OCI-M2 (cell line): ENCODE data around the gene TFB1M.
"Not testable (repeated sequence)": the region's sequence is repeated elsewhere in the genome, so short reads cannot be mapped to it uniquely, and the experiment has no call there.

Experiments used
- DNase-seq: peaks from one replicate; lab custom pipeline; 2025; ENCODE audit not compliant: unreplicated experiment; lab: John Stamatoyannopoulos, UW

TFB1M gene

DNA sequence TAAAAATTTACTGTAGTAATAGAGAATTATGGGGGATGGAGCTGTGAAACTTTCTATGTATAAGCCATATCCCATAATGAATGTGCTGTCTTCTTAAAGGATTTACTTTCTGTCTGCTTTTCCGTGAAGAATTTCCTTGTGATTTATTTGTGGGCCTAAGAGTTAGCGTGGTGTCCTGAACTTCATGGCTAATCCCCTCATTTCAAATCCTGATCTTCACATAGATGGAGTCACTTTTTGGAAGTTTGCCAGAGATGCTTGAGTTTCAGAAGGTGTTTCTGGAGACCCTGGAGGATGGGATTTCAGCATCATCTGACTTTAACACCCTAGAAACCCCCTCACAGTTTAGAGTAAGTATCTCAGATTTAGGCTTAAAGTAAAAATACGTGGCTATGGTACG lies 69.8 kb downstream of the TFB1M start:
- no peak for DNase-seq

DNA sequence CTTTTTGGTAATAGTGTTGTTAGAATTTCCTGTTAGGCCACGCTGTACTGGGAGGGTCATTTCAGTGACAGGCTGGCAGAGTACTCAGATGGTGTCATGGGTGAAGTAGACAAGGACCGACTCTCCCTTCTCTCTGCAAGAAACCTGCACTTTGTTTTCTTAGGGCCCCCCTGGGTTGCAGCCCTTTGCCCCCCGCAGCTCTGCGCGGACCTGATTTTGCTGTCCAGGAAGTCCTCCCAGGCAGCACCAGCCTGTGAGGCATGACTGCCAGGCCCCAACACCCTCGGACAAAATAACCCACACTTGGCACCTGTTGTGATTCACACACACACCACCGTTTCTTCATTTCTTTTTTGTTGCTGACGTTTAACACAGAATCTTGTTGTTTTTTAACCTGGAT lies 72.3 kb downstream of the TFB1M start:
- no peak for DNase-seq

DNA sequence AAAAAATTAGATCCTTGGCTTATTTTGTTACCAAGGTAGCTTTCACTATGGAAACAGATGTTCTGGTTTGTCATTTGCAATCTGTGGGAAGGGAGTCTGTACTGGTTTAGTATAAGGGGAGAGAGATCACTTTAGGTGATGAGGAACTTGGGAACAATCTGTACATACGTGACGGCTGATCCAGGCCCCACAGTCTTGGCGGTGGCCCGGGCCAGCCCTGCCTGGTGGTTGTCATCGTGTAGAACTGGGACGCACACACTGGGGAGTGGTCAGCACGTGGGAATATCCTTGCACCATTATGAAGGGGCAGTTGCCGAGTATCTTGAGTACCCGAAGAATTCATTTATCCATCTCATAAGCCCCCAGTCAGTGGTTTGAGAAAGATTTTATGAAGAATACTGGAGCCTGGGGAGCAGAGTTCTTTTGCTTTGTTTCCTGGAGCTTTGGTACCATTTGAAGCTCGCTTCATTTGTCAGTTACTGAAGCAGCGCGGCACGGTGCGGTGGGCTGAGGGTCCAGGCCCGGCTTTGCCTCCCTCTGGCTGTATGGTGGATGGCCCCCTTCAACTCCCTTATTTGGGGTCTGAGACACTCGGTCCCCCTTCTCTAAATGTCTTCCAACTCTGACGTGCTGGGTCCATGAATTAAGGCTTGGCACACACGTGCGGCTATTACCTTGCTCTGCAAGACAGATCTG lies 73.2 kb downstream of the TFB1M start:
- no peak for DNase-seq

DNA sequence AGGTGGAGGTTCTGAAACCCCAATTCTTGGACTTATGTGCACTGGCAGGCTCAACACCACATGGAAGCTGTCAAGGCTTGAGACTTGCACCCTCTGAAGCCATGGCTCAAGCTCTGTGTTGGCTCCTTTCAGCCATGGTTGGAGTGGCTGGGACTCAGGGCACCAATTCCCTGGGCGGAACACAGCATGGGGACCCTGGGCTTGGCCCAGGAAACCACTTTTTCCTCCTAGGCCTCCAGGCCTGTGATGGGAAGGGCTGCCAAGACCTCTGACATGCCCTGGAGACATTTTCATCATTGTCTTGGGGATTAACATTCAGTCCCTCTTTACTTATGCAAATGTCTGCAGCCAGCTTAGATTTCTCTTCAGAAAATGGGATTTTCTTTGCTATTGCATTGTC lies 76.7 kb downstream of the TFB1M start:
- no peak for DNase-seq

DNA sequence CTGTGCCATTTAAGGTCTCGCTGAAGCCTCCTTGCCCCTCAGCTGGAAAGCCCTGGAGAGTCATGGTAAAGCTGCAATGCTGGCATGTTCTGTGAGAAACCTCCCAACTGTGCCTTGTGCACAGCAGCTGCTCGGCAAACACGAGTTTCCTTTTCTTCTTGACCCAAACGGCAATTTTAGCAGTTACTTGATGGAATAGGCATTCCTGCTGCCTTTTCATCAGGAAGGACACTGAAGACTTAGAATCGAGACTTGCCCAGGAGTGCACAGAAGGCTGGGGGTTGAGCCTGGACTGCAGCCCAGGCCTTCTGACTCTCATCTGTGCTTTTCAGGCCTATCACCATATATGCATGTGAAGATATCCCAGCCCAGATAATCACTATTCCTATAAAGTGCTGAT lies 79.2 kb downstream of the TFB1M start:
- DNase-seq, result no peak

DNA sequence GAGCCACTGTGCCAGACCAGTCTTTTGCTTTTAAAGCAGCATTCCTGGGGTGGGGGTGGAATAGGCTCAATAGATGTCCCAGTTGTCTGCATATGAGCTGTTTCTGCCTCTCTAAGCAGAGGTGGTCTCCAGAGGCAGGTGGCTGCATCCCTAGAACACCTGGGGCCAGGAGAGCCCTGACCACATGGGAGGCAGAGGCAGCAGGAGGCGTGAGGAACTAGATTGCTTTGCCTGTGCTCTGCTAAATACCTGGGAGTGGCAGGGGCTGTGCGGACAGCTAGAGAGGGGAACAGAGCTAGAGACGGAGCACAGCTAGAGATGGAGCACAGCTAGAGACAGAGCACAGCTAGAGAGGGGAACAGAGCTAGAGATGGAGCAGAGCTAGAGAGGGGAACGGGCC lies 79.6 kb downstream of the TFB1M start:
- DNase-seq, result no peak

DNA sequence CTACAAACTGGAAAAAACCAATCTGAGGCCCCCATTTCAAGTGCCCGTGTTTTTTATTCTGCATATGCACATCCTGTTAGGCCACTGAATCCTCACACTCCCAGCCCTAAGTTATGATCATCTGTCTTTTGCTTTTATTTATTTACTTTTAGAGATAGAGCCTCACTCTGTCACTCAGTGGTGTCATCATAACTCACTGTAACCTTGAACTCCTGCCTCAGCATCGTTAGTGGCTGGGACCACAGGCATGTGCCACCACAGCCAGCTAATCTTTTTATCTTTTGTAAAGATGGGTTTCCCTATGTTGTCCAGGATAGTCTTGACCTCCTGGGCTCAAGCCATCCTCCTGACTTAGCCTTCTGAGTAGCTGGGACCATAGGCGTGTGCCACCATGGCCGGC lies 80.1 kb downstream of the TFB1M start:
- no peak for DNase-seq

DNA sequence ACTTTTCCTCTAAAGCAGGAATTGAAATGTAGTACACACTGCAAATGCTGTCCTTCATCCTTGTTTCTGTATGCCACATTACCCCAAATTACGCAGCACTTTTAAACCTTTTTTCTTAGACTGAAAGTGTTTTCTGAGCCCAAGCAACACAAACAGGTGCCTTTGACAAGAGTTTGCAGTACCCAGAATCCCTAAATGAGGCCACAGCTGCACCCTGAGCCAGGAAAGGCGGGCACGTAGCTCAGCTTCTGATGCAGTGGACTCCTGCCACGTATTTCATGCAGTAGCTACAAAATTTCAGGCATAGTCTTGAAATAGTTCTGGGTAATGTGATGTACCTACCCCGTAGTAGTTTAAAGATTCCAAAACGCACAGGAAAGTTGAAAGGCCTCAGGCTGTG lies 81.4 kb downstream of the TFB1M start:
- no peak for DNase-seq

DNA sequence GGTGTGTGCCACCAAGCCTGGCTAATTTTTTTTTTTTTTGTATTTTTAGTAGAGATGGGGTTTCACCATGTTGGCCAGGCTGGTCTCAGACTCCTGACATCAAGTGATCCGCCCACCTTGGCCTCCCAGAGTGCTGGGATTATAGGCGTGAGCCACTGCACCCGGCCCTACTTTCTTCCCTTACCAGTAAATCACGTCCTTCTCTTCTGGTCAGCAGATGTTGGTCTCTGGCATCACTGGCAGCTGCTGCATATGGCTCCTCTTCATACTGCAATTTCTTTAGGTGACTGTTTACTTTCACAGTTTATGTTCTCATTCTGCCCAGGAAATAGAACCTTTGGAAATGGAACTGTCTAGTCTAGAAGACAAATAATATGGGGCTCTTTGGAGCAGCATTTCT lies 83.3 kb downstream of the TFB1M start:
- not testable (repeated sequence) for DNase-seq

DNA sequence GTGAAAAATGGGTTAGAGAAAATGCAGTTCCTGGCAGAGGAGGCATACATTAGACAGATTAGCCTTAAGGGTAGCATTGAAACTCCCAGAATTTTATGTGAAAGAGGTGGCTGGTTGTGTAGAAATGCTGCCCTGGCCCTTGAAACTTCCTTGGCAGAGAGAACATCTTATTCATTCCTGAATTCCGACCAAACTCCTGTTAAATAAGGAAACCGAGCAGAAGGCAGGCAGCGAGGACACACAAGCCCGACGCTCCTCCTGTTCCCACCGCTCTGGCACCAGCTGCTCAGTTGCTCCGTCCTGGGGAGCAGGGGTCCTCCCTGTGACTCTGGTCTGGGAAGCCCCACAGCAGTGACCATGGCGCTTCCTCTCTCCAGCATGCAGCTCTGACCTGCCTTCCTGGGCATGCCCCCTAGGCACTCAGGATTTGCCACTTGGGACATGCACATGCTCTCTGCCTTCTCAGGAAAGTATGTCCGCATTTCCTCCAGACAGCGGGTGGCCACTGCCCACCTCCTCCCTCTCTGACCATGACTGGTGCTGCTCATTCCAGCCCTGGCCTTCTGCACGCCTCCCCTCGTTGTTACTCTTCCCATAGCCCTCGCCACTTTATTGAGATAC lies 85.6 kb downstream of the TFB1M start:
- DNase-seq, result no peak

DNA sequence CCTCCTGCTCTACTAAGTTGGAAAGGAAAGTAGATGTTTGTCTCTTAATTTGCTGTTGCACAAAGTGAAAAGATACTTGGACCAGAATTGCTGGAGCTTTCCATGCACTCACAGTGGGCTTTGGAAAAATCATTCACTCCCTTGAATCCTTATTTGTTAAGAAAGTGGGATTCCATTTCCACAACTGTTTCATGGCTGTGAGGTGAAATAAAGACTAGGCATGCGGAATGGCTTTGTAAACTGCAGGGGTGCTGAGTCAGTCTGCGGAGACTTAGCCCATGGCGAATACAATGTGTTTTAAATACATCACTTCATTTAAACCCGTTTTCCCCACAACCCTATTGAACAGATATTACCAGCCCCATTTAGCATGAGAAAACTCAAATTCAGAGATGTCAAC lies 87.2 kb downstream of the TFB1M start:
- no peak for DNase-seq

DNA sequence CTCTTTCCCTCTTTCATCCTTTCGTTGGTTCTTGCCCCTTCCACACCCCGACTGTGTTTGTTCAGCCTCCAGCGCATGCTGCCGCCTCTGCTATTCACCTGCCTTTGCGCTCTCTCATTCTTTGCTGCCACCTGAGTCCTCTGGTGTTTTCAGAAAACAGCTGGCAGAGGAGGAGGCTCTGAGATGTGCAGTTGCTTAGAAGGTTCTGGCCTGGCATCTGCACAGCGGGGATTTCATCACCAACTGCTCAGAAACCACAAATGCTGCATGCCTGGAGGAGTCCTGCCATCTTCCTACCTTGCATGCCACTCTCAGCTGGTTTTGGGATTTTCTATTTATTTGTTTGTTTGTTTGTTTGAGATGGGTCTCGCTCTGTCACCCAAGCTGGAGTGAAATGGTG lies 89.7 kb downstream of the TFB1M start:
- no peak for DNase-seq

DNA sequence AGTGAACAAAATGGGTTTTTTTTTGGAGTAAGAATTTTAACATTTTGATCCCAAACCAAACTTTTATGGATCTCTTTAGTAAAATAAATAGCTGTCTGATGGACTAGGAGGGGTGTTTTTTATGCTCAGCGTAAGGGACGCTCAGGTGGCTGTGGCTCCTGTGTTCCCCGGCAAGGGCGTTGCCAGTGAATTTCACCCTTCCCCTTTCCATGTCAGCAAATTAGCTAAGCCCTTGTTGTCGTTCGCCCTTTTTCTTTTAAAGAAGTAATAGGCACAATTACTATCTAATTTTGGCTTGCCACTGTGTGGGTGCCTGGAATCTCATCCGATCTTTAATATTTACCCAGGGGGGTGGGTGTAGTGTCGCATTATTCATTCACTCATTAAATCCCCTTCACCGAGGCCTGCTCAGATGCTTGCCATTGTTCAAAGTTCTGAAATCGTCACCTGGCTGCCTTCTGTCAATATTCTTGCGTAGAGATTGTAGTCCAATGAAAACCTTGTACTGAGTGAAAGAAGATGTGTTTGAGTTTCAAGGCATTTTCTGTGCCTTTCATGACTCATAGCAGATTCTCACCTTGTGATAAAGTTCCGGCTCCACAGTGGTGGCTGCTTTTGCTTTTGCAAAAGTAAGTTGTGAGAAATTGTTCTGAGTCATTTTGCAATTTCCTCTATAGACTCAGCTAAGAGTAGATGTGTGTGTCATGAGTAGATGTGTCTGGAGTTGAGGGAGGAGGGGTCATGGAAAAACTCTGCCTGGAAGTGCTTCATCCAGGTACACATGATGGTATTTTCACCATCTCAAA lies 90.4 kb downstream of the TFB1M start:
- no peak for DNase-seq

DNA sequence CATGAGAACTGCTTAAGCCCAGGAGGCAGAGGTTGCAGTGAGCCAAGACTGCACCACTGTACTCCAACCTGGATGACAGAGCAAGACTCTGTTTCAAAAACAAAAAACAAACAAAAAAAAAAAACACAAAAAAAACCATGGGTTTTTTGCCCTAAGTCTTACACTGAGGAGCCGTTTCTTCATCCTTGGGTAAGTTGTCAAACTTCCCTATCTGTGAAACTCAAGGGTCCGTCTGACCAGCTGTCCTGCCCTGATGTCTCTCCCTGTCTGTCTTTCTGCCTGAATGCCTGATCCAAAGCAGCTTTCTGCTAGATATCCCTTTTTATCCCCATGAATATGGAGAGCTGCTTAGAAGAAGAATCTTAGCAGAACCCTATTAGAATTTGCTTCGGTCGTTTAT lies 91.8 kb downstream of the TFB1M start:
- DNase-seq, result no peak

DNA sequence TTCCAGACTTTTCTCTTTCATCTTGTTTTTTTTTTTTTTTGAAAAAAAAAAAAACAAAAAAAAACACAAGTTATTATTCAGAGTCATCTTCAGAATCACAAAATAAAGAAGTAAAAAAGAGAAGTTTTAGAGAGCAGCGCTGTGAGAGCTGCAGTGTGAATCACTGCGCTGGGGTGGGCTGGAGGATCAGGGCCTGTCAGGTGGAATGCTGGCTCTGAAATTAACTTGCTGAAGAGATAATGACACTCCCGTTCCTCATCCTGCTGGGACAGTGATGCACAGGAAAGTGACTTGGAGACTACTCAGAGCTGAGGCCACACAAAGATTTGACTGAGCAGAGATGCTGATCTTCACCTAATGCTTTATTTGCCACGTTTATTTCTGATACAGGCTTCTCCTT lies 93.2 kb downstream of the TFB1M start:
- DNase-seq, result no peak

DNA sequence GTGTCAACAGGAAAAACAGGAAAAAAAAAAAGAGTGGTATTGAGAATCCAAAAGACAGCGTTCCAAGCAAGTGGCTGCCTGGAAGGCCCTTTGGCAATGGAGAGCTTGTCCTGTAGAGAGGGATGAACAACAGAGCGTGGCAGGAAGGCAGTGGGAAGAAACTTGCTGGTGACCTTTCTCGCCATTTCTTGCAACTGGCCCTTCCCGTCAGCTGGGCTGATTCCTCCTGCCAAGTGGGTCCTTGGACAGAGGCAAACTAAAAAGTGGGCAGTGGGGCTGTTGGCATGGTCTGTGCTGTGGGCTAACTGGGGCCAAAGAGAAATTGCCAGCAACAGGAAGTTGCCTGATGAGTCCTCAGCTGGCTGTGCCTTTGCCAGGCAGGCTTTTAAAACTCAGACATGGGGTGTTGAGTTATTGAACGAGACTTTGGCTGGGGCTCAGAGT lies 94.4 kb downstream of the TFB1M start:
- no peak for DNase-seq

DNA sequence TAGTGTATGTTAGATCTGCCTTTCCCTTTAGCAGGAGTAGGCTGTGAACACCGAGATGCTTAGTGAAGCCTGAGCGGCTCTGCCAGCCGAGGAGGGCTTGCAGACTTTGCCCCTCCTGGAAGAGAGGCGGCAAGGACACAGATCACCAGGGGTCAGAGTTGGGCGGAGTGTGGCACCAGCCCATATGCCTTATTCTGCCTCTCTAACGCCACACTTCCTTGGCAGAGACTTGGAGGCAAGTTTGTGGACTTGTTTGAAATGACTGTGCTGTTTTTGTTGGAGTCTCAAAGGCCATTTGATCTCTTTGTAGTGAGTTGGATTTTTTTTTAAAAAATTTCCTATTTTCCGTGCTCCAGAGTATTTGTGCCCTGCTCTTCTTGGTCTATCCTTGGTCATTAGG lies 95.0 kb downstream of the TFB1M start:
- DNase-seq, result no peak

DNA sequence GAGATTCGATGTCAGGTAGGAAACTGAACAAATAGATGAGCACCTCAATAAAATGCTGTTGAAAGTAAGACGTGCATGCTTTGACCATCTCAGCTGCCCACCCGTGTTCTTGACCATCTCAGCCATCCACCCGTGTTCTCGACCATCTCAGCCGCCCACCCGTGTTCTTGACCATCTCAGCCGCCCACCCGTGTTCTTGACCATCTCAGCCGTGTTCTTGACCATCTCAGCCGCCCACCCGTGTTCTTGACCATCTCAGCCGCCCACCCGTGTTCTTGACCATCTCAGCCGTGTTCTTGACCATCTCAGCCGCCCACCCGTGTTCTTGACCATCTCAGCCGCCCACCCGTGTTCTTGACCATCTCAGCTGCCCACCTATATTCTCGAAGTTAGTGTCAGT lies 95.6 kb downstream of the TFB1M start:
- not testable (repeated sequence) for DNase-seq

DNA sequence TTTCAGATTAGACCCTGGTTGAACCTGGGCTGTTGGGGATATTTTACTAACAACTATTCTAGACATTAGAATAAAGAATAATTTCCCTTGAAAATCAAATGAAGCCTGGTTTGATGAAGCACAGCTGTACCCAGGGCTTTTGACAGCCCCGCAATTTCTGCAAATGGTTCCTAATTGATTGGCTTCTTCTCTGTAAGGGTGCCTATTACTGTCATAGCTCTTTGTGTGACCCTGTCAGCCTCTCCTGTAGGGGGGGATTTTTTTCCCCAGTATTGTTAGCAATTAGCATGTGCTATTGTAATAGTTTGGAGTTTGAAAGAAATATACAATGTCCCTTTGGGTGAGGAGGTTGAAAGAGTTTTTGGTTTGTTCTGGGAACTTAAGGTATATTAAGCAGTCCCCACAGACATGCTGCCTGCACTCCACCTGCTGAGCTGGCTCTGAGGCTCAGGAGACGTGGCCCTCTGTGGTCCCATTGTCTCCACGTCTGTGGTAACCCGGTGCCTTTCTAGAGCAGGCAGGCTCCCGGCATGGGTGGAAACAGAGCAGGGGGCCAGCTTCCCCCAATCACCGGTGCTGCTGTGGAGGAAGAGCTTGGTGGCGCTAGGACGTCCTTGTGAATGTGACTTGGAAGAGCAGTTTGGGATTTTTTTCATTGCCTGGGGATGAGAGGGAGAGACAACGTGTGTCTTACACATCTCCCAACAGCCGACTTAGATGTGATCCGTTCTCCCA lies 97.8 kb downstream of the TFB1M start:
- DNase-seq, result no peak

DNA sequence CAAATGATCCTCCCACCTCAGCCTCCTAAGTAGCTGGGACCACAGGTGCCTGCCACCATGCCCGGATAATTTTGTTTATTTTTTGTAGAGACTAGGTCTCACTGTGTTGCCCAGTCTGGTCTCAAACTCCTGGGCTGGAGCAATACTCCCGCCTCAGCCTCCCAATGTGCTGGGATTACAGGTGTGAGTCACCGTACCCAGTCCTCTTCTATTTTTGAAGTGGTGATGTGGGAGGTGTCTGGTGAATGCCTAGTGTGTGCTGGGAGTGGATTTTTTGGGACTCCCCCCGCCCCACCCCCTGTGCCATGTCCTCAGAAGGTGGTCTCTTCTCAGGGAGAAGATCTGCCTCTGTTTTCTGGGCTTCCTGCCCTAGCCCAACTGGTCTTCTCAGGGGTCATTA lies 98.4 kb downstream of the TFB1M start:
- no peak for DNase-seq

DNA sequence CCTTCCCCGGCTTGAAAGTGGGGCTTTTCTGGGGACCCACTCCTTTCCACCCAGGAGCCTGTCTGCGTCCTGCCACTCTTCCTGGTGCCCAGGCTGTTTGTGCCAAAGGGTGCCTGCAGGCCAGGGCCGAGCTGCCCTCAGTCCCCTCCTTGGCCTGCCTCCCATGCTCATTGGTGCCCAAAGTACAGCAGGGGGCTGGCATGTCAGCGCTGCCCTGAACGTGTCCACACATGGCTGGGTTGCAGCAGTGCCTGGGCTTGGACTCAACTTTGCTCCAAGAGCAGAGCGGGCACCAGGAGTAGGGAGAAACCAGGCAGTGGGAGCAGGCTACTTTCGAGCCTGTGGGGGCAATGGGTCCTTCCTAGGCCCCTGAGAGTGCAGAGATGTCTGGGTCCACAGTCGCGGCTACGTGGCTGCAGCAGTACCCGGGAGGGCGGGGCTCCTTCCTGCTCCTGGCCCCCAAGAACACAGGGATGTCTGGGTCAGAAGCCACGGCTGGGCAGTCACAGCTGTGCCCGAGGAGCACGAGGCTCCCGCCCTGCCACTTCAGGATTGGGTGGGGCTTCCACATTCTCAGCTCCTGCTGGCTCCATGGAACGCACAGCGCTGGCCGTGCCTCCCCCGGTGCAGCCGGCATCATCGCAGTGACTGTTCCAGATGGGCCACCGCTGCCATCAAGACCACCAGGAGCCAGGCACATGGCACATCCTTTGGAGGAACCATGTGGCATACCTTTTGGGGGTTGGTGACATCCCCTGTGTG lies 100.5 kb downstream of the TFB1M start:
- DNase-seq, result no peak
